DOHH2 (cell line): ENCODE data around the gene HHLA2.

Experiments
- H3F3A ChIP-seq: fragments of 200-600 bp; sonication (generic), shearing (Covaris generic); 2 replicates; pipeline ENCODE4 v1.6.0; 2016; ENCODE audit warnings: antibody characterized with exemption, mild to moderate bottlenecking; ENCODE audit not compliant: control insufficient read depth, insufficient read depth
- H3K27ac ChIP-seq: fragments of 200-600 bp; sonication (generic); 2 replicates; pipeline ENCODE4 v1.5.1; 2014; ENCODE audit warnings: low read depth, mild to moderate bottlenecking, low read length, moderate library complexity
- H3K27me3 ChIP-seq: fragments of 200-600 bp; sonication (generic); 2 replicates; pipeline ENCODE4 v1.6.1; 2014; ENCODE audit warnings: mild to moderate bottlenecking, low read length, mixed read lengths; ENCODE audit not compliant: control insufficient read depth
- H3K36me3 ChIP-seq: fragments of 200-600 bp; sonication (generic); 2 replicates; pipeline ENCODE4 v1.6.1; 2014; ENCODE audit warnings: mild to moderate bottlenecking, low read length, moderate library complexity, mixed read lengths; ENCODE audit not compliant: control insufficient read depth
- H3K4me1 ChIP-seq: fragments of 200-600 bp; sonication (generic); 2 replicates; pipeline ENCODE4 v1.6.1; 2014; ENCODE audit warnings: mild to moderate bottlenecking, low read length, mixed read lengths; ENCODE audit not compliant: control insufficient read depth
- H3K4me2 ChIP-seq: fragments of 200-600 bp; sonication (generic); 2 replicates; pipeline ENCODE4 v1.6.0; 2014; ENCODE audit warnings: mild to moderate bottlenecking, low read length, moderate library complexity
- H3K4me3 ChIP-seq: fragments of 200-600 bp; sonication (generic); 2 replicates; pipeline ENCODE4 v1.5.1; 2014; ENCODE audit warnings: mild to moderate bottlenecking, low read length, mixed read lengths
- H3K79me2 ChIP-seq: fragments of 200-600 bp; sonication (generic); 2 replicates; pipeline ENCODE4 v1.6.1; 2014; ENCODE audit warnings: mild to moderate bottlenecking, low read length, mixed read lengths; ENCODE audit not compliant: control insufficient read depth
- H3K9me2 ChIP-seq: fragments of 200-600 bp; sonication (generic); replicated peaks from 2 replicates; pipeline ENCODE4 v1.6.1; 2014; ENCODE audit warnings: mild to moderate bottlenecking, low read length, mixed read lengths; ENCODE audit not compliant: control insufficient read depth
- H3K9me3 ChIP-seq: fragments of 200-600 bp; sonication (generic); 2 replicates; pipeline ENCODE4 v1.6.1; 2014; ENCODE audit warnings: antibody characterized with exemption, low read length, mixed read lengths; ENCODE audit not compliant: control insufficient read depth, insufficient read depth
- H4K20me1 ChIP-seq: fragments of 200-600 bp; sonication (generic); 2 replicates; pipeline ENCODE4 v1.6.0; 2014; ENCODE audit warnings: low read depth, mild to moderate bottlenecking, antibody characterized with exemption, low read length, moderate library complexity; ENCODE audit not compliant: control insufficient read depth, insufficient read depth
- CTCF ChIP-seq: fragments of 200-600 bp; sonication (generic); IDR thresholded peaks from one replicate; pipeline ENCODE4 v1.5.1; 2014; ENCODE audit warnings: antibody characterized with exemption, mild to moderate bottlenecking, low read depth, low read length; ENCODE audit not compliant: poor library complexity, severe bottlenecking
- EZH2phosphoT487 ChIP-seq: fragments of 200-600 bp; sonication (generic); IDR thresholded peaks from 2 replicates; pipeline ENCODE4 v1.6.1; 2017; ENCODE audit warnings: borderline replicate concordance, mild to moderate bottlenecking, antibody characterized with exemption, low read length, moderate library complexity, mixed read lengths

HHLA2 gene

GRCh38 chr3:108401836-108402235, 105.5 kb downstream of the HHLA2 start:
- Histone ChIP-seq H3F3A (no peaks in the 10 kb centered on the region), H3K9me2 (no peaks in the 10 kb centered on the region), H3K36me3 (no peaks in the 10 kb centered on the region), H3K4me2 (no peak overlapping the region), H3K4me1 (peaks cover 8% of the 10 kb centered on the region), H3K4me3 (no peak overlapping the region), H3K27ac (no peak overlapping the region), H3K79me2 (no peaks in the 10 kb centered on the region), H3K9me3 (no peaks in the 10 kb centered on the region), H3K27me3 (no peaks in the 10 kb centered on the region), H4K20me1 (no peaks in the 10 kb centered on the region)
- TF ChIP-seq CTCF (no peak), EZH2phosphoT487 (no peak)

- no peak overlapping the region for H3K4me2 ChIP-seq
- no peaks in the 10 kb centered on the region for H3K9me2 ChIP-seq
- no peaks in the 10 kb centered on the region for H4K20me1 ChIP-seq
- H3K27ac ChIP-seq = no peak overlapping the region
- no peaks in the 10 kb centered on the region for H3F3A ChIP-seq
- H3K4me1 ChIP-seq = peaks cover 21% of the 10 kb centered on the region
- no peaks in the 10 kb centered on the region for H3K9me3 ChIP-seq
- H3K27me3 ChIP-seq = no peaks in the 10 kb centered on the region
- H3K4me3 ChIP-seq = no peak overlapping the region
- H3K79me2 ChIP-seq = no peaks in the 10 kb centered on the region
- H3K36me3 ChIP-seq = no peaks in the 10 kb centered on the region
- TF ChIP-seq CTCF (no peak), EZH2phosphoT487 (no peak)
Observed at GRCh38 chr3:108403198-108403597, 106.8 kb downstream of the HHLA2 start.

- H3K27ac ChIP-seq = no peak overlapping the region
- no peaks in the 10 kb centered on the region for H4K20me1 ChIP-seq
- H3K9me2 ChIP-seq = no peaks in the 10 kb centered on the region
- no peak overlapping the region for H3K4me2 ChIP-seq
- no peaks in the 10 kb centered on the region for H3K79me2 ChIP-seq
- H3K36me3 ChIP-seq = no peaks in the 10 kb centered on the region
- H3K27me3 ChIP-seq = no peaks in the 10 kb centered on the region
- no peak for TF ChIP-seq CTCF
- TF ChIP-seq EZH2phosphoT487 = no peak
- peaks cover 27% of the 10 kb centered on the region for H3K4me1 ChIP-seq
- H3F3A ChIP-seq = no peaks in the 10 kb centered on the region; the same call in 1 of the 2 replicates
- H3K4me3 ChIP-seq = no peak overlapping the region
- H3K9me3 ChIP-seq = no peaks in the 10 kb centered on the region
Observed at GRCh38 chr3:108403686-108404345, 107.5 kb downstream of the HHLA2 start.
